ENCODE data around the gene PMF1. TPM values are rescaled to one million over a fixed set of nuclear protein-coding genes. Genes with fewer than 3 reads are reported as not detected.

PMF1 gene
- total and polyA plus RNA-seq, 2 donors (not counting 3 experiments of a cell fraction or from before 2014, with no cell fraction given) = 58.4 to 134 TPM

DNA sequence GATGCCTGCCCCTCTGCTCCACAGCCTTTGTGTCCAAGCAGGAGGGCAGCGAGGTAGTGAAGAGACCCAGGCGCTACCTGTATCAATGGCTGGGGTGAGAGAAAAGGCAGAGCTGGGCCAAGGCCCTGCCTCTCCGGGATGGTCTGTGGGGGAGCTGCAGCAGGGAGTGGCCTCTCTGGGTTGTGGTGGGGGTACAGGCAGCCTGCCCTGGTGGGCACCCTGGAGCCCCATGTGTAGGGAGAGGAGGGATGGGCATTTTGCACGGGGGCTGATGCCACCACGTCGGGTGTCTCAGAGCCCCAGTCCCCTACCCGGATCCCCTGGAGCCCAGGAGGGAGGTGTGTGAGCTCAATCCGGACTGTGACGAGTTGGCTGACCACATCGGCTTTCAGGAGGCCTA is 29.9 kb downstream of the PMF1 start:
- Histone ChIP-seq H3K9me3 (replicated peaks; ENCODE audit: control insufficient read depth, insufficient read depth, low read length) (no peaks in the 10 kb centered on the region), H3K36me3 (ENCODE audit: control insufficient read depth in 2 of 2, extremely low read depth in 1 of 2, insufficient read depth in 2 of 2, low read length in 2 of 2) (peaks cover 0 to 8% of the 10 kb centered on the region in 2 experiments), H3K9ac (replicated peaks; ENCODE audit: extremely low read depth, insufficient read depth, low read length) (no peak overlapping the region), H3K79me2 (ENCODE audit: control insufficient read depth, insufficient read depth, low read length) (no peaks in the 10 kb centered on the region), H3K27ac (ENCODE audit: insufficient read depth, low read depth, low read length) (no peak overlapping the region), H3K9me1 (replicated peaks; ENCODE audit: control insufficient read depth, extremely low read depth, insufficient read depth, low read length) (no peaks in the 10 kb centered on the region), H3K4me2 (ENCODE audit: insufficient read depth, low read length) (no peak overlapping the region), H3K27me3 (ENCODE audit: control insufficient read depth in 2 of 2, insufficient read depth in 2 of 2, low read length in 2 of 2) (peaks cover 0 to 4% of the 10 kb centered on the region in 2 experiments), H3K4me1 (ENCODE audit: control insufficient read depth, extremely low read depth, insufficient read depth, low read length) (peaks cover 6% of the 10 kb centered on the region), H3K4me3 (replicated peaks in 1 of 3; ENCODE audit: insufficient read depth in 1 of 3, low read depth in 1 of 3, low read length in 3 of 3) (no peak overlapping the region), H4K20me1 (replicated peaks; ENCODE audit: control insufficient read depth, extremely low read depth, insufficient read depth, low read length) (no peaks in the 10 kb centered on the region), H2AFZ (ENCODE audit: low read depth, low read length) (no peak overlapping the region)
- FAIRE-seq = no peak
- POLR2A ChIA-PET = no interaction called here
- intact Hi-C loops (cut with micrococcal nuclease) (no loop called here), dilution Hi-C loops (cut with MboI; ENCODE audit: extremely low pct_ligation_motif_present, low sequenced_read_pairs) (no loop called here)
- CTCF ChIA-PET = no interaction called here
- TF ChIP-seq, protein P1, sequence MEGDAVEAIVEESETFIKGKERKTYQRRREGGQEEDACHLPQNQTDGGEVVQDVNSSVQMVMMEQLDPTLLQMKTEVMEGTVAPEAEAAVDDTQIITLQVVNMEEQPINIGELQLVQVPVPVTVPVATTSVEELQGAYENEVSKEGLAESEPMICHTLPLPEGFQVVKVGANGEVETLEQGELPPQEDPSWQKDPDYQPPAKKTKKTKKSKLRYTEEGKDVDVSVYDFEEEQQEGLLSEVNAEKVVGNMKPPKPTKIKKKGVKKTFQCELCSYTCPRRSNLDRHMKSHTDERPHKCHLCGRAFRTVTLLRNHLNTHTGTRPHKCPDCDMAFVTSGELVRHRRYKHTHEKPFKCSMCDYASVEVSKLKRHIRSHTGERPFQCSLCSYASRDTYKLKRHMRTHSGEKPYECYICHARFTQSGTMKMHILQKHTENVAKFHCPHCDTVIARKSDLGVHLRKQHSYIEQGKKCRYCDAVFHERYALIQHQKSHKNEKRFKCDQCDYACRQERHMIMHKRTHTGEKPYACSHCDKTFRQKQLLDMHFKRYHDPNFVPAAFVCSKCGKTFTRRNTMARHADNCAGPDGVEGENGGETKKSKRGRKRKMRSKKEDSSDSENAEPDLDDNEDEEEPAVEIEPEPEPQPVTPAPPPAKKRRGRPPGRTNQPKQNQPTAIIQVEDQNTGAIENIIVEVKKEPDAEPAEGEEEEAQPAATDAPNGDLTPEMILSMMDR (IDR thresholded peaks at IDR 0.05; ENCODE audit: extremely low read depth in 1 of 2, insufficient read depth in 1 of 2, low read depth in 1 of 2, low read length in 2 of 2) = no peak
- BruUV-seq (replicated peaks) = no TSS peak
- DNase-seq (ENCODE audit: low read depth, low spot score) = no peak

DNA sequence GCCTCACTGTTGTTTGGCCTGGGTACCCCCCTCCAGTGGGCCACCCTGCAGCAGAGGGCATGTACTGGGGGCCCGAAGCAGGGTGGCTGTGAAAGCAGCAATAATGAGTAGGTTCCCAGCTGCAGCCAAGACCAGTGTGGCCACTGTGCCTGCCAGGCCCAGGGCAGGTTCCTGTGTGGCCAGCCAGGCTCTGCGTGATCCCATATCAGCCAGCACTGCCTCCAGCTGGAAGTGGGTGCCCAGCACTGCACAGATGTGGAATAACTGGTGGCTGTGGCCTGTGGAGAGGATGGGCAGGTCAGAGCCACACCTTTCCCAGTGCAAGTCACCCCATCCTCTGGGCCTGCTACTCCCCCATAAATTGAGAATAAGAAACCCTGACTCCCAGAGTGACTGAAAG is 31.3 kb downstream of the PMF1 start:
- Histone ChIP-seq H3K4me3 (replicated peaks in 1 of 3; ENCODE audit: insufficient read depth in 1 of 3, low read depth in 1 of 3, low read length in 3 of 3) (no peak overlapping the region), H3K27me3 (ENCODE audit: control insufficient read depth in 2 of 2, insufficient read depth in 2 of 2, low read length in 2 of 2) (peaks cover 0 to 4% of the 10 kb centered on the region in 2 experiments), H2AFZ (ENCODE audit: low read depth, low read length) (no peak overlapping the region), H3K9me1 (replicated peaks; ENCODE audit: control insufficient read depth, extremely low read depth, insufficient read depth, low read length) (no peaks in the 10 kb centered on the region), H3K36me3 (ENCODE audit: control insufficient read depth in 2 of 2, extremely low read depth in 1 of 2, insufficient read depth in 2 of 2, low read length in 2 of 2) (peaks cover 0 to 9% of the 10 kb centered on the region in 2 experiments), H3K79me2 (ENCODE audit: control insufficient read depth, insufficient read depth, low read length) (no peaks in the 10 kb centered on the region), H3K27ac (ENCODE audit: insufficient read depth, low read depth, low read length) (no peak overlapping the region), H3K9me3 (replicated peaks; ENCODE audit: control insufficient read depth, insufficient read depth, low read length) (no peaks in the 10 kb centered on the region), H3K4me2 (ENCODE audit: insufficient read depth, low read length) (no peak overlapping the region), H3K4me1 (ENCODE audit: control insufficient read depth, extremely low read depth, insufficient read depth, low read length) (peaks cover 6% of the 10 kb centered on the region), H3K9ac (replicated peaks; ENCODE audit: extremely low read depth, insufficient read depth, low read length) (no peak overlapping the region), H4K20me1 (replicated peaks; ENCODE audit: control insufficient read depth, extremely low read depth, insufficient read depth, low read length) (no peaks in the 10 kb centered on the region)
- DNase-seq (ENCODE audit: low read depth, low spot score) (no peak), FAIRE-seq (no peak)
- CTCF ChIA-PET = interaction anchor here (1.0 to 3.8 kb wide), 3 partner anchors 10 to 99 kb away, joined by 4 to 17 read pairs (median 12); no protein-coding TSS in a partner anchor
- TF ChIP-seq POLR2A (IDR thresholded peaks at IDR 0.05; ENCODE audit: low read depth, low read length) = no peak
- TF ChIP-seq, protein P1 (IDR thresholded peaks at IDR 0.05; ENCODE audit: extremely low read depth in 1 of 2, insufficient read depth in 1 of 2, low read depth in 1 of 2, low read length in 2 of 2) = no peak
- no peak for TF ChIP-seq GATA2 (IDR thresholded peaks at IDR 0.05; ENCODE audit: insufficient read depth, insufficient read length, low read depth, low read length)
- TF ChIP-seq MYC (IDR thresholded peaks at IDR 0.05; ENCODE audit: low read depth, low read length) = no peak
- TF ChIP-seq, protein P2, sequence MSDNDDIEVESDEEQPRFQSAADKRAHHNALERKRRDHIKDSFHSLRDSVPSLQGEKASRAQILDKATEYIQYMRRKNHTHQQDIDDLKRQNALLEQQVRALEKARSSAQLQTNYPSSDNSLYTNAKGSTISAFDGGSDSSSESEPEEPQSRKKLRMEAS (IDR thresholded peaks at IDR 0.05; ENCODE audit: insufficient read depth, insufficient read length) = no peak
- no peak for TF ChIP-seq EZH2 (IDR thresholded peaks at IDR 0.05; ENCODE audit: borderline replicate concordance, low read depth, low read length, severe bottlenecking)
- TF ChIP-seq JUN (IDR thresholded peaks at IDR 0.05; ENCODE audit: borderline replicate concordance, insufficient read depth, insufficient read length, low read depth) = no peak
- no peak for TF ChIP-seq FOS (IDR thresholded peaks at IDR 0.05; ENCODE audit: borderline replicate concordance, insufficient read depth, low read length)
- TF ChIP-seq POLR2AphosphoS5 (IDR thresholded peaks at IDR 0.05; ENCODE audit: insufficient read depth, low read depth, low read length) = no peak
- intact Hi-C loops (cut with micrococcal nuclease) (no loop called here), dilution Hi-C loops (cut with MboI; ENCODE audit: extremely low pct_ligation_motif_present, low sequenced_read_pairs) (no loop called here)
- BruUV-seq (replicated peaks) = no TSS peak
- POLR2A ChIA-PET = no interaction called here

Measured in endothelial cell of umbilical vein (primary cell).